Neural cell (in vitro differentiated cells): ENCODE results near the gene SND1.

ENCODE experiments used
- CTCF ChIP-seq: fragments of 450-650 bp; IDR thresholded peaks from 2 replicates; pipeline ENCODE4 v1.5.1; 2014; ENCODE audit warnings: antibody characterized with exemption, mild to moderate bottlenecking, moderate library complexity; ENCODE audit not compliant: poor library complexity, severe bottlenecking
- EP300 ChIP-seq: fragments of 450-650 bp; conservative IDR thresholded peaks from 2 replicates; pipeline ENCODE4 v1.6.1; 2014; ENCODE audit warnings: antibody characterized with exemption, mild to moderate bottlenecking, moderate library complexity; ENCODE audit not compliant: poor library complexity, severe bottlenecking
- POLR2AphosphoS5 ChIP-seq: IDR thresholded peaks from 2 replicates; pipeline ENCODE4 v1.6.1; 2012
- RAD21 ChIP-seq: fragments of 450-650 bp; conservative IDR thresholded peaks from 2 replicates; pipeline ENCODE4 v1.6.1; 2014; ENCODE audit warnings: antibody characterized with exemption, mild to moderate bottlenecking, moderate library complexity
- TAF1 ChIP-seq: IDR thresholded peaks from 2 replicates; pipeline ENCODE4 v1.6.1; 2012; ENCODE audit warnings: low read depth

DNA sequence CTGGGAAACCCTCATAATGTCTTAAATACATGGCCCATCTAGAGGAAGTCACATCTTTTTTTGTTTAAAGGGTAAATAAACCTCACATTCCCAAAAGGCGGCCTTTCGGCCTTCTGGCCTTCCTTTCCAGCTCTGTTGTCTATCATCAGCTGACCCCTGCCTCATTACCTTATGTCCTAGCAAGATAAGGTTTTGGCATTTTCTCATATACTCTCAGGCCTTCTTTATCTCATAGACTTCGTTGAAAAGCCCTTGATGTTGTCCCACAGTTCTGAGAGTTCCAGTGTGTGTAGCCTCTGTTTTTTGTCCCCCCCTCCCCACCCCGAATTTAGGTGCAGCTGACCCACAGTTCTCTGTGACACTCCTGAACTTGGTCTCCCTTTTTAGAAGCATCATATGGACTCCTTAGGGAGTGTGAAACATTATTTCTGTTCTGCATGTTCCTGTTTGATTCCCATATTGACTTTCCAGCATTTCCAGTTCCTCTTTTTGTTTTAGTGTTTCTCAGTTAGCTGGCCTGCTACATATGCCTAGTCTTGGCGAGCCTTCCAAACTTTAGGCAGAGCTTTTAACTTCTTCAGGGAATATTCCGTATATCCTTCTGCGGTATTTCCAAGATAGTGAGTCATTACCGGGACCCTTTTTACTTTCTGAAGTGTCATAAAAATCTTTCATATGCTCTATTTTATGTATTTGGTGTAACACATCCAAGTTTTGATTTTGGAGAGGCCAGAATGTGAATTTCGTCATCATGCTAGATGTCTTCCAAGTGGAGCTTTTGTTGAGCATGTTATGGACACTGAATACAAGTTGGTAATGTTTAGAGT is 240.7 kb downstream of the SND1 start:
- TF ChIP-seq CTCF, result no peak
- no peak for TF ChIP-seq TAF1
- TF ChIP-seq EP300, result no peak
- no peak for TF ChIP-seq POLR2AphosphoS5
- no peak for TF ChIP-seq RAD21
